ENCODE results near the gene PCGF2.

PCGF2 gene

DNA sequence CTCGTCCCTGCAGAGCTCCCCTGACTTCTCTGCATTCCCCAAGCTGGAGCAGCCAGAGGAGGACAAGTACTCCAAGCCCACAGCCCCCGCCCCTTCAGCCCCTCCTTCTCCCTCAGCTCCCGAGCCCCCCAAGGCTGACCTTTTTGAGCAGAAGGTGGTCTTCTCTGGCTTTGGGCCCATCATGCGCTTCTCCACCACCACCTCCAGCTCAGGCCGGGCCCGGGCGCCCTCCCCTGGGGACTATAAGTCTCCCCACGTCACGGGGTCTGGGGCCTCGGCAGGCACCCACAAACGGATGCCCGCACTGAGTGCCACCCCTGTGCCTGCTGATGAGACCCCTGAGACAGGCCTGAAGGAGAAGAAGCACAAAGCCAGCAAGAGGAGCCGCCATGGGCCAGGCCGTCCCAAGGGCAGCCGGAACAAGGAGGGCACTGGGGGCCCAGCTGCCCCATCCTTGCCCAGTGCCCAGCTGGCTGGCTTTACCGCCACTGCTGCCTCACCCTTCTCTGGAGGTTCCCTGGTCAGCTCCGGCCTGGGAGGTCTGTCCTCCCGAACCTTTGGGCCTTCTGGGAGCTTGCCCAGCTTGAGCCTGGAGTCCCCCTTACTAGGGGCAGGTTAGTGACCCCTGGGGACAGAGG lies 31.6 kb downstream of the PCGF2 start:
- H3K9me3 ChIP-seq (ENCODE audit: low read length), result no peaks in the 10 kb centered on the region
- no peak overlapping the region for H2AFZ ChIP-seq (ENCODE audit: low read depth, low read length)
- no peaks in the 10 kb centered on the region for H3K4me1 ChIP-seq (ENCODE audit: insufficient read depth, low read length)
- peaks cover 71% of the 10 kb centered on the region for H3K36me3 ChIP-seq (ENCODE audit: insufficient read depth, low read length)
- H3K27me3 ChIP-seq (ENCODE audit: insufficient read depth, low read length), result no peaks in the 10 kb centered on the region
- H3K4me3 ChIP-seq (ENCODE audit: low read length), result no peak overlapping the region

DNA sequence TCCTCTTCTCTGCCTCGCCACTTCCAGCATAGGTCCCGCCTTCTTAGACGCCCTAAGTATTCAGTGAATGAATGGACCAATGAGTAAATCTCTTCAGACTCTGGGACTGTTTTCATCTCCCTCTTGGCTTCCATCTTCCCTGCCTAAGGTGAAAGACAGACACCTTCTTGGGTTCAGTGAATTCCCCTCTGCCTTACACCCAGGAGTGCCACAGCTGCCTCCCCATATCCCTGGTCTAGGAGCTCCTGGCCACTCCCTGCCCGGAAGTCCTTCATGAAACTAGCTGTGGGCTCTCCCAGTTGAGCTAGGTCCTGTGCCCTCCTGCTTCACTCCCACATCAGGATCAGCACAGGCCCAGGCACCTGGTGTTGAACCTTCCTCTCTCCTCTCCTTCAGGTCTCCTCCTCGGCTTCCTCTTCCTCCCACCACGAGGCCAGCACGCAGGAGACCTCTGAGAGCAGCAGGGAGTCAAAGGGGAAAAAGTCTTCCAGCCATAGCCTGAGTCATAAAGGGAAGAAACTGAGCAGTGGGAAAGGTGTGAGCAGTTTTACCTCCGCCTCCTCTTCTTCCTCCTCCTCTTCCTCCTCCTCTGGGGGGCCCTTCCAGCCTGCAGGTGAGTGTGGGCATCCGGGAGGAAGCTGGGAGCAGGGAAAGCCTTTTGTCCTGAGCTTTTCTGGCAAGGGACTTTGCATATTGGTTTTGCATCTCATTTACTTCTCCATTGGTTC lies 32.8 kb downstream of the PCGF2 start:
- H3K4me1 ChIP-seq (ENCODE audit: insufficient read depth, low read length), result no peaks in the 10 kb centered on the region

DNA sequence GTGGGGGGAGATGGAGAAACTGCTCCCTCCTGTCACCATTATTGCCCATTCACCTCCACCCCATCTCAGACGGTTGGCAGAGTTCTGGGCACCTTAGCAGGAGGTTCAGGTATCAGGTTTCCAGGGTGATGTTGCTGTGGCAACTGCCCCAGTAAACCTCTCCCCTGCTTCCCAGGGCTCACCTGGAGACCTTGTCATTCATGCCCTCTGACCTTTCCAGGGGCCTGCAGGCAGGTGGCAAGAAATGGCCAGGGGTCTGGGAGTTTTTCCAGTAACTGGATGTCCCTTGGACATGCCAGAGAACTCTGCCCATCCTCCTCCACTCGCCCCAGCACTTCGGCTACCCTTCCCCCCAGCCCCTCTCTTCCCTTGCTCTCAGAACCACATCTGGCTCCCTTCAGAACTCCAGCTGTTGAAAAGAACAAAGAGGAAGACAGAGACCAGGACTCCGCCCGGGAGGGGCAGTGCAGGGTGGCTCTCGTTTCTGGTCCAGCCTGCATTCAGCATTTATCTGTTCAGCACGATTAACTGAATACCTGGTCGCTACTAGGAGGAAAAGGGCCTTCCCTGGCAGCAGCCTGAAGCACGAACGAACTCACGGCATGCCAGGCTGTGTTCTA lies 34.6 kb downstream of the PCGF2 start:
- Histone ChIP-seq H3K9me3 (ENCODE audit: low read length) (no peaks in the 10 kb centered on the region), H3K27me3 (ENCODE audit: insufficient read depth, low read length) (no peaks in the 10 kb centered on the region), H3K36me3 (ENCODE audit: insufficient read depth, low read length) (peaks cover 70% of the 10 kb centered on the region), H3K4me1 (ENCODE audit: insufficient read depth, low read length) (no peaks in the 10 kb centered on the region), H2AFZ (ENCODE audit: low read depth, low read length) (no peak overlapping the region), H3K4me3 (ENCODE audit: low read length) (no peak overlapping the region)

More for the DNA sequence above, 32.8 kb downstream of the PCGF2 start:
- Histone ChIP-seq H3K36me3 (ENCODE audit: insufficient read depth, low read length) (peaks cover 68% of the 10 kb centered on the region), H3K27me3 (ENCODE audit: insufficient read depth, low read length) (no peaks in the 10 kb centered on the region), H3K9me3 (ENCODE audit: low read length) (no peaks in the 10 kb centered on the region), H2AFZ (ENCODE audit: low read depth, low read length) (no peak overlapping the region), H3K4me3 (ENCODE audit: low read length) (no peak overlapping the region)

- Histone ChIP-seq H3K27me3 (ENCODE audit: insufficient read depth, low read length) (no peaks in the 10 kb centered on the region), H3K36me3 (ENCODE audit: insufficient read depth, low read length) (peaks cover 72% of the 10 kb centered on the region), H2AFZ (ENCODE audit: low read depth, low read length) (no peak overlapping the region), H3K4me3 (ENCODE audit: low read length) (no peak overlapping the region), H3K9me3 (ENCODE audit: low read length) (no peaks in the 10 kb centered on the region), H3K4me1 (ENCODE audit: insufficient read depth, low read length) (no peaks in the 10 kb centered on the region)
These were observed 35.5 kb downstream of the PCGF2 start for GRCh38 chr17:38712593-38712992.

DNA sequence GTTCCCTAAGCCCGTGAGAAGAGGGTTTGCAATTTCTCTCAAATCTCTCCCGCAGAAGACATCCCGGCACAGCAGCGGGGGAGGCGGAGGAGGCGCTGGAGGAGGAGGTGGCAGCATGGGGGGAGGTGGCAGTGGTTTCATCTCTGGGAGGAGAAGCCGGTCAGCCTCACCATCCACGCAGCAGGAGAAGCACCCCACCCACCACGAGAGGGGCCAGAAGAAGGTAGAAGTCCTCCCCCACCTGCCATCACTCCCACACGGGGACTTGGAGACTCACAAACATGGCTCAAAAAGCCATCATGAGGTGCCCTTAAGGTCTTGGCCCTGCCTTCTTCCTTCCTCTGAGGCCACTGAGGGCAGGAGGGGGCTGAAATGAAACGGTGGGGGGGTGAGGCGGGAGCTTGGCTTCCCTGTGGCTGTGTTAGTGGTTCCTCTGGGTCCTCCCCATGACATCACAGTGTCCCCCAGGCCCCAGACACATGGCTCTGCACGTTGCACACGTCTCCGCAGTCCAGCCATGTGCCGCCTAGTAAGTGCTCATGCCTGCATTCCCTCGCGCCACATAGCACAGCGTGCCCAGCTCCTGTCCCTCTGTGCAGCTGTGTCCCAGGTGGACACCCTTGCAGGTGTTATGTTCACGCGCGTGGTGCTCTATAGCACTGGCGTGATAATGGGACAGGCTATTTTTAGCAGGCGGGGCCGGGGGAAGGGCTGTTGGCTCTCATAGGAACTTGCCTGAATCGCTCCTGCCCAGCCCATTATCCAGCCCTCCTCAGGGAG lies 36.2 kb downstream of the PCGF2 start:
- Histone ChIP-seq H3K36me3 (ENCODE audit: insufficient read depth, low read length) (peaks cover 70% of the 10 kb centered on the region), H3K9me3 (ENCODE audit: low read length) (no peaks in the 10 kb centered on the region), H3K4me3 (ENCODE audit: low read length) (no peak overlapping the region), H2AFZ (ENCODE audit: low read depth, low read length) (no peak overlapping the region), H3K27me3 (ENCODE audit: insufficient read depth, low read length) (no peaks in the 10 kb centered on the region), H3K4me1 (ENCODE audit: insufficient read depth, low read length) (no peaks in the 10 kb centered on the region)

DNA sequence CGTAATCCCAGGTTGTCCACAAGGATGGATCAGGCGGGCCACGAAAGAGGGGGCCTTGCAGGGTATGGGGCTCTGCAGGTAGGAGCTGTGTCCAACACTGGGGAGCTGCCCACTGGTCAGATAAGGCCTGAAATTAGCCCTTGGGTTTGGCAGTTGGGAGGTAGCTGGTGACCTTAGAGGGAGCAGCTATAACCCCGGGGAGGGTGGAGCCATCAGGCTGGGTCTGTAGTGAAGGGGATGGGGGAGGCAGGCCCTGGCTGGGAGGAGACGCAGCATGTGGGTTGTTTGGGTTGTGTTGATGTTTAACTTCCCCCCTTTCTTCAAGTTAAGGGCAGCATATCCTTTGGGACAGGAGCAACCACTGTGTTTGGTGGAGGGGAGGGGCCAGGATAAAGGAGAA lies 37.2 kb downstream of the PCGF2 start:
- Histone ChIP-seq H3K4me1 (ENCODE audit: insufficient read depth, low read length) (peaks cover 10% of the 10 kb centered on the region), H2AFZ (ENCODE audit: low read depth, low read length) (no peak overlapping the region), H3K4me3 (ENCODE audit: low read length) (no peak overlapping the region), H3K9me3 (ENCODE audit: low read length) (no peaks in the 10 kb centered on the region), H3K36me3 (ENCODE audit: insufficient read depth, low read length) (peaks cover 62% of the 10 kb centered on the region), H3K27me3 (ENCODE audit: insufficient read depth, low read length) (no peaks in the 10 kb centered on the region)

- Histone ChIP-seq H3K9me3 (ENCODE audit: low read length) (no peaks in the 10 kb centered on the region), H2AFZ (ENCODE audit: low read depth, low read length) (no peak overlapping the region), H3K4me3 (ENCODE audit: low read length) (no peak overlapping the region), H3K27me3 (ENCODE audit: insufficient read depth, low read length) (no peaks in the 10 kb centered on the region), H3K36me3 (ENCODE audit: insufficient read depth, low read length) (peaks cover 58% of the 10 kb centered on the region), H3K4me1 (ENCODE audit: insufficient read depth, low read length) (peaks cover 10% of the 10 kb centered on the region)
These were observed 37.6 kb downstream of the PCGF2 start for GRCh38 chr17:38710604-38710962.

GRCh38 chr17:38709864-38710603 lies 38.1 kb downstream of the PCGF2 start:
- Histone ChIP-seq H3K27me3 (ENCODE audit: insufficient read depth, low read length) (no peaks in the 10 kb centered on the region), H3K36me3 (ENCODE audit: insufficient read depth, low read length) (peaks cover 53% of the 10 kb centered on the region), H2AFZ (ENCODE audit: low read depth, low read length) (no peak overlapping the region), H3K4me3 (ENCODE audit: low read length) (no peak overlapping the region), H3K9me3 (ENCODE audit: low read length) (no peaks in the 10 kb centered on the region), H3K4me1 (ENCODE audit: insufficient read depth, low read length) (peaks cover 10% of the 10 kb centered on the region)

DNA sequence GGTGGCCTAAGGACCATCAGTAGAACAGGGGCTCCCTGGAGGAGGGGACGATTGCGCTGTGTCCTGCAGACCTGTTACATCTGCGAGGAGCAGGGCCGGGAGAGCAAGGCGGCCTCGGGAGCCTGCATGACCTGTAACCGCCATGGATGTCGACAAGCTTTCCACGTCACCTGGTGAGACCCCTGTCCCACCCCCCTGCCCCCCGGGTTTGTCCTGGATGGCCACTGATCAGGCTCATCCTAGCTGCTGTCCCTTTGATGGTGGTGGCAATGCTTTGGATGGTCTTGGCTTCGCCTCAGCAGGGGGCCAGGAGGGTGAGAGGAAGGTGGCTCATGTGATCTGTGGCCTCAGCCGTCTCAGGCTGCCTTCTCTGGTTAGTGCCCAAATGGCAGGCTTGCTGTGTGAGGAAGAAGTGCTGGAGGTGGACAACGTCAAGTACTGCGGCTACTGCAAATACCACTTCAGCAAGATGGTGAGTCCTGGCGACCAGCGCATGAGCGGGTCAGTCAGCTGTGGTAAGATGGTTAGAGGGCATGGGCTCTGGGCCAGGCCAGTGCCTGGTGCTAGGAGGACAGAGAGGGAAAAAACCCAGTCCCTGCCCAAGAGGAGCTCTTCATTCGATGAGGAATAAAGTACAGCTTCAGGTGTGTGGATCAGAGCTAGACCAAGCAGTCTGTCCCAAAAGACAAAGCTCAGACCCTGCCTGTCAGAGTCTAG lies 38.9 kb downstream of the PCGF2 start:
- Histone ChIP-seq H3K4me1 (ENCODE audit: insufficient read depth, low read length) (peaks cover 13% of the 10 kb centered on the region), H3K36me3 (ENCODE audit: insufficient read depth, low read length) (peaks cover 49% of the 10 kb centered on the region), H3K4me3 (ENCODE audit: low read length) (no peak overlapping the region), H2AFZ (ENCODE audit: low read depth, low read length) (no peak overlapping the region), H3K9me3 (ENCODE audit: low read length) (no peaks in the 10 kb centered on the region), H3K27me3 (ENCODE audit: insufficient read depth, low read length) (no peaks in the 10 kb centered on the region)

DNA sequence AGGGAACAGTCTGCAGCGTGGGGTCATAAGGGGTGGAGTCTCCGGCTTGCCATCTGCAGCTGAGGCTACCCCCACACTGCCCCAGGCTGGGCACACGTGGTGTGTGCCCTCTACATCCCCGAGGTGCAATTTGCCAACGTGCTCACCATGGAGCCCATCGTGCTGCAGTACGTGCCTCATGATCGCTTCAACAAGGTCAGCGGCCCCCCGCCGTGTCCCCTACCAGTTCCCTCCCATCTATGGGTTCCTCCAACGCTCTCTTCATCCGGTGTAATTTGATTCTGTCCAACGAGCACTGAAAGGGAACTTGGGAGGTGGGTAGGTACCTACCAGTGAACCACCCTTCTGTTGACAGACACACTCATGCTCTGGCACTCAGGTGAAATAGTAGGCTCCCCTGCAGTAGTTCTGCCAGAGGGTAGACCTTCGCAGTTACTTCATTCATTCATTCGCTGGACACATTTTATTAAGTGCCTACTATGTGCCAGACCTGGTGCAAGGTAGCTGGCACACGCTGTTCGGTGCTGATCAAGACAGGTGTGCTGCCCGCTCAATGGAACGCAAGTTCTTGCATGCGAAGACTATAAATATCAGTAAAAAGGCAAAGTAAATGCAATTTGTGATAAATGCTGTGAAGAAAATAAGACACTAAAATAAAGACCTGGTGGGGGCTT lies 40.3 kb downstream of the PCGF2 start:
- Histone ChIP-seq H3K36me3 (ENCODE audit: insufficient read depth, low read length) (peaks cover 38% of the 10 kb centered on the region), H3K4me3 (ENCODE audit: low read length) (no peak overlapping the region), H3K9me3 (ENCODE audit: low read length) (no peaks in the 10 kb centered on the region), H3K27me3 (ENCODE audit: insufficient read depth, low read length) (no peaks in the 10 kb centered on the region), H2AFZ (ENCODE audit: low read depth, low read length) (no peak overlapping the region), H3K4me1 (ENCODE audit: insufficient read depth, low read length) (peaks cover 22% of the 10 kb centered on the region)

- Histone ChIP-seq H3K9me3 (ENCODE audit: low read length) (no peaks in the 10 kb centered on the region), H3K27me3 (ENCODE audit: insufficient read depth, low read length) (no peaks in the 10 kb centered on the region), H2AFZ (ENCODE audit: low read depth, low read length) (no peak overlapping the region), H3K4me3 (ENCODE audit: low read length) (peak overlapping the region; percentile 69), H3K36me3 (ENCODE audit: insufficient read depth, low read length) (peaks cover 32% of the 10 kb centered on the region), H3K4me1 (ENCODE audit: insufficient read depth, low read length) (peaks cover 27% of the 10 kb centered on the region)
These were observed 41.5 kb downstream of the PCGF2 start for GRCh38 chr17:38706505-38707216.

All from neuron (in vitro differentiated cells).